Progenitor cell of endocrine pancreas (in vitro differentiated cells): Measurements from ENCODE around the gene DHDDS. TPM values are rescaled to one million over a fixed set of nuclear protein-coding genes. Genes with fewer than 3 reads are reported as not detected.
"Not testable (repeated sequence)": the region's sequence is repeated elsewhere in the genome, so short reads cannot be mapped to it uniquely, and the experiment has no call there.

Experiments used
- DNase-seq: peaks from one replicate; pipeline ENCODE4 v3.0.0; 2021; ENCODE audit warnings: low spot score; ENCODE audit not compliant: unreplicated experiment
- H3K27ac Mint-ChIP-seq: 2 replicates; pipeline ENCODE4 v1.8.0; 2021; ENCODE audit warnings: mild to moderate bottlenecking, moderate library complexity, mixed read lengths
- H3K27me3 Mint-ChIP-seq: 2 replicates; pipeline ENCODE4 v1.8.0; 2021; ENCODE audit warnings: mixed read lengths
- H3K36me3 Mint-ChIP-seq: 2 replicates; pipeline ENCODE4 v1.8.0; 2022; ENCODE audit warnings: mixed read lengths; ENCODE audit not compliant: insufficient read depth
- H3K4me1 Mint-ChIP-seq: 2 replicates; pipeline ENCODE4 v1.8.0; 2021; ENCODE audit warnings: low read depth, mixed read lengths
- H3K4me3 Mint-ChIP-seq: 2 replicates; pipeline ENCODE4 v1.8.0; 2021; ENCODE audit warnings: low read depth, mild to moderate bottlenecking, moderate library complexity, mixed read lengths
- H3K9me3 Mint-ChIP-seq: 2 replicates; pipeline ENCODE4 v1.8.0; 2021; ENCODE audit warnings: low read depth, mixed read lengths
- total RNA-seq: library from RNA; stranded (reverse); gene quantifications from 2 replicates; pipeline ENCODE4 v1.2.1, GENCODE V29; 2021
- TF ChIP-seq, protein P1 (sequence below): fragments of 200-600 bp; sonication (generic); IDR thresholded peaks from one replicate; pipeline ENCODE4 v1.5.0; 2021; ENCODE audit warnings: antibody characterized with exemption, mild to moderate bottlenecking; ENCODE audit not compliant: unreplicated experiment

DHDDS gene
- total RNA-seq, 1 donor from 2014 or later = 44.4 TPM

DNA sequence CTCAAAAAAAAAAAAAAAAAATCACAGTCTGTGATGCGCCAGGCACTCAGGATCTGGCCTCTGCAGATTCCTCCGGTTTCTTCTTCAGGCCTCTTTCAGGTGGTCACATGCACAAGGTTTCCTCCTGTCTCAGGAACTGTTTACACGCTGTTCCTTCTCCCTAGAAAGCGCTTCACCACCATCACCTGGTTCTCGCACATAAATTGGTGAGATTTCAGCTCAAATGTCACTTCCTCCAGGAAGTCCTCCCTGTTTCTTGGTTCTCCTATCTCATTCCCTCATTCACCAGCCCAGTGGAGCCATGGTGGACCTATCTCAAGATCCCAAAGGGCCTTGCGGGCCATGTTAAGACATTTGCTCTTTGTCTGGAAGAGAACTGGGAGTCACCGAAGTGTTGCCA, 66.8 kb downstream of the DHDDS start:
- Mint-ChIP-seq H3K4me1 (no peaks in the 10 kb centered on the region), H3K36me3 (no peaks in the 10 kb centered on the region), H3K27me3 (peaks cover 7% of the 10 kb centered on the region), H3K27ac (no peak overlapping the region), H3K9me3 (no peaks in the 10 kb centered on the region), H3K4me3 (peak overlapping the region; percentile 29)
- TF ChIP-seq, protein P1, sequence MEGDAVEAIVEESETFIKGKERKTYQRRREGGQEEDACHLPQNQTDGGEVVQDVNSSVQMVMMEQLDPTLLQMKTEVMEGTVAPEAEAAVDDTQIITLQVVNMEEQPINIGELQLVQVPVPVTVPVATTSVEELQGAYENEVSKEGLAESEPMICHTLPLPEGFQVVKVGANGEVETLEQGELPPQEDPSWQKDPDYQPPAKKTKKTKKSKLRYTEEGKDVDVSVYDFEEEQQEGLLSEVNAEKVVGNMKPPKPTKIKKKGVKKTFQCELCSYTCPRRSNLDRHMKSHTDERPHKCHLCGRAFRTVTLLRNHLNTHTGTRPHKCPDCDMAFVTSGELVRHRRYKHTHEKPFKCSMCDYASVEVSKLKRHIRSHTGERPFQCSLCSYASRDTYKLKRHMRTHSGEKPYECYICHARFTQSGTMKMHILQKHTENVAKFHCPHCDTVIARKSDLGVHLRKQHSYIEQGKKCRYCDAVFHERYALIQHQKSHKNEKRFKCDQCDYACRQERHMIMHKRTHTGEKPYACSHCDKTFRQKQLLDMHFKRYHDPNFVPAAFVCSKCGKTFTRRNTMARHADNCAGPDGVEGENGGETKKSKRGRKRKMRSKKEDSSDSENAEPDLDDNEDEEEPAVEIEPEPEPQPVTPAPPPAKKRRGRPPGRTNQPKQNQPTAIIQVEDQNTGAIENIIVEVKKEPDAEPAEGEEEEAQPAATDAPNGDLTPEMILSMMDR = no peak
- DNase-seq = no peak

DNA sequence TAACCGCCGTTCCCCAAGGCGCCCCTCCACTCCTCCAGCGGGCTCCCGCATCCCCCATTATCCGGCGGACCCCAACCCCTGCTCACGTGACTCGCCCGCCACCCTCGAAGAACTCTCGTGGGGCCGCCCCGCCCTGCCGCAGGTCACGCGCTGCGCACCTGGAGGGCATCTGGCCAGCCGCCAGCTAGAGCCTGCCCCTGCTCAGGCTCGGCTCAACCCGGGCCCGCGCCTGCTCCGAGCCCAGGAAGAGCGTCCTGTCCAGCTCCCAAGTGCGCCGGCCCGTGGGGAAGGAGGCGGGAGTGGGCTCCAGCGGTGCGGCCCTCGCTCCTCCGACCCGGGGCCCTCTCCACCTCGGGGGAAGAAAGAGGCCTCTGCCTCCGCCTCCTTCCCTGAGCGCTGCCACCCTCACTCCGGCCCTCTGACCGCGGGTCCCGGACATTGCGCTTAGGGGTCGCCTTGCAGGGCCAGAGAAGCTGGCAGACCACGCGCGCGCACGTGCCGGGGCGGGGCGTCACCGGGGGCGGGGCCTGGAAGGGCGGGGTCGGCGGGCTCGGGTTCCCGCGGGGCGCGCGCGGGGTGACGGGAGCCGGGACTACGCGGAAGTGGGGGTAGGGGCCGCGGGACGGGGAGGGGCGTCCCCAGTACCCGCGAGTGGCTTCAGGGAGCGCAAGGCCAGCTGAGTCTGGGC, 68.5 kb downstream of the DHDDS start:
- H3K36me3 Mint-ChIP-seq = no peaks in the 10 kb centered on the region
- H3K27me3 Mint-ChIP-seq = peaks cover 7% of the 10 kb centered on the region
- no peaks in the 10 kb centered on the region for H3K4me1 Mint-ChIP-seq
- DNase-seq = peak; percentile 86
- peak overlapping the region; percentile 95 for H3K27ac Mint-ChIP-seq
- TF ChIP-seq, protein P1 = peak; percentile 7
- no peaks in the 10 kb centered on the region for H3K9me3 Mint-ChIP-seq
- peak overlapping the region; percentile 80 for H3K4me3 Mint-ChIP-seq

DNA sequence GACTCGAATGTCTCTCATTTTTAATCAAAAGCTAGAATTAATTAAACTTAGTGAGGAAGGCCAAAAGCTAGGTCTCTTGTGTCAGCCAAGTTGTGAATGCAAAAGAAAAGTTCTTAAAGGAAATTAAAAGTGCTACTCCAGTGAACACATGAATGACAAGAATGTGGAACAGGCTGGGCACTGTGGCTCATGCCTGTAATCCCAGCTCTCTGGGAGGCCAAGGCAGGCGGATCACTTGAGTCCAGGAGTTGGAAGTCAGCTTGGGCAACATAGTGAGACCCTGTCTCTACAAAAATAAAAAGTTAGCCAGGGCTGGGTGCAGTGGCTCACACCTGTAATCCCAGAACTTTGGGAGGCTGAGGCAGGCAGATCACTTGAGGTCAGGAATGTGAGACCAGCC, 78.6 kb downstream of the DHDDS start:
- H3K4me1 Mint-ChIP-seq, H3K27me3 Mint-ChIP-seq, H3K27ac Mint-ChIP-seq, H3K4me3 Mint-ChIP-seq, DNase-seq, H3K9me3 Mint-ChIP-seq, H3K36me3 Mint-ChIP-seq: not testable (repeated sequence)

DNA sequence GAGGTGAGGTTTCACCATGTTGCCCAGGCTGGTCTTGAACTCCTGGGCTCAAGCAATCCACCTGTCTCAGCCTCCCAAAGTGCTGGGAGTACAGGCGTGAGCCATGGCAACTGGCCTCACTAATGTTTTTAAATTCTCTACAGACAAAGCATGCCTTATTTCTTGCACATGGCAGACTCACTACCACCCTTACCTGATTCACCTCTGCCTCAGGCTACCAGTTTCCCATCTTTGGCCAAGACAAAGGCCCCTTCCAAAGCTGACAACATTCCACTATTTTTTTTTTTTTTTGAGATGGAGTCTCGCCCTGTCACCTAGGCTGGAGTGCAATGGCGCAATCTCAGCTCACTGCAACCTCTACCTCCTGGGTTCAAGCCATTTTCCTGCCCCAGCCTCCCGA, 83.7 kb downstream of the DHDDS start:
- DNase-seq, H3K36me3 Mint-ChIP-seq, H3K9me3 Mint-ChIP-seq, H3K27me3 Mint-ChIP-seq, H3K27ac Mint-ChIP-seq, H3K4me1 Mint-ChIP-seq, H3K4me3 Mint-ChIP-seq: not testable (repeated sequence)

DNA sequence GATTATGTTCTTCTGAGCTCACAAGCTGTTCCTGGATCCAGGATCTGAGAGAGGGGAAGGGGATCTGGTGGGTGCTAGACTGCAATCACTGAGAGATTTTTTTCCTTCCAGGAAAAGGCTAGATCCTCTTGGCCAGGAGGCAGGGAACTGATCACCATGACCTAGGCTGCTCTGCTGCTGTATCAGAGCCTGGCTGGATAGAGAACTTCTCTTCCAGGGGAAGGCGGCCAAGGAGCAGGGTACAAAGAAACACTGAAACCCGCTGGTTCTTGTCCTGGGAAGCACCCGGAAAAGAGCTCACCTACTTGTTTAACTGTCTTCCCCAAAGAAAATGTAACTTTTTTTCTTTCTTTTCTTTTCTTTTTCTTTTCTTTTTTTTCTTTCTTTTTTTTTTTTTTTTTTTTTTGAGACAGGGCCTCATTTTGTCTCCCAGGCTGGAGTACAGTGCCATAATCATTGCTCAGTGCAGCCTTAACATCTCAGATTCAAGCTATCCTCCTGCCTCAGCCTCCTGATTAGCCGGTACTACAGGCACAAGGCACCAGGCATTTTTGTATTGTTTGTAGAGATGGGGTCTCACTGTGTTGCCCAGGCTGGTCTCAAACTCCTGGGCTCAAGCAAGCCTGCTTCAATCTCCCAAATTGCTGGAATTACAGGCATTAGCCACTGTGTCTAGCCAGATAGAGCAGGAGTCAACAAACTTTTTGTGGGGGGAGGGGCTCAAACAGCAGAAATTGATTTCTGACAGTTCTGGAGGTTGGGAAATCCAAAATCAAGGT, 85.1 kb downstream of the DHDDS start:
- peaks cover 10% of the 10 kb centered on the region for H3K27me3 Mint-ChIP-seq
- TF ChIP-seq, protein P1 = no peak
- H3K27ac Mint-ChIP-seq = no peak overlapping the region
- no peak for DNase-seq
- no peak overlapping the region for H3K4me3 Mint-ChIP-seq
- H3K36me3 Mint-ChIP-seq = no peaks in the 10 kb centered on the region
- no peaks in the 10 kb centered on the region for H3K4me1 Mint-ChIP-seq
- no peaks in the 10 kb centered on the region for H3K9me3 Mint-ChIP-seq

DNA sequence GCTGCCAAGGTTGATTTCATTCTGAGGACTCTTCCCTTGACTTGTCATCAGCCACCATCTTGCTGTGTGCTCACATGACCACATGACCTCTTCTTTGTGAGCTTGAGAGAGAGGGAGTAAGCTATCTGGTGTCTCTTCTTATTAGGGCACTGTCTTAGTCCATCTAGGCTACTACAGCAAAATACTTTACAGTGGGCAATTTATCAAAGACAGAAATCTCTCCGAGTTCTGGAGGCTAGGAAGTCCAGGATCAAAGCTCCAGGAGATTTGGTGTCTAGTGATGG, 85.6 kb downstream of the DHDDS start:
- H3K27ac Mint-ChIP-seq = no peak overlapping the region
- no peaks in the 10 kb centered on the region for H3K36me3 Mint-ChIP-seq
- H3K4me3 Mint-ChIP-seq = no peak overlapping the region
- H3K9me3 Mint-ChIP-seq = no peaks in the 10 kb centered on the region
- DNase-seq = no peak
- no peaks in the 10 kb centered on the region for H3K4me1 Mint-ChIP-seq
- H3K27me3 Mint-ChIP-seq = peaks cover 12% of the 10 kb centered on the region
- TF ChIP-seq, protein P1 = no peak
